ENCODE measurements around the gene LMO7. TPM values are rescaled to one million over a fixed set of nuclear protein-coding genes. Genes with fewer than 3 reads are reported as not detected.
A peak's percentile ranks its signal among the peaks of the same experiment; 100 is the strongest.

Gene LMO7
- polyA plus RNA-seq, 1 experiment, result 149 TPM

DNA sequence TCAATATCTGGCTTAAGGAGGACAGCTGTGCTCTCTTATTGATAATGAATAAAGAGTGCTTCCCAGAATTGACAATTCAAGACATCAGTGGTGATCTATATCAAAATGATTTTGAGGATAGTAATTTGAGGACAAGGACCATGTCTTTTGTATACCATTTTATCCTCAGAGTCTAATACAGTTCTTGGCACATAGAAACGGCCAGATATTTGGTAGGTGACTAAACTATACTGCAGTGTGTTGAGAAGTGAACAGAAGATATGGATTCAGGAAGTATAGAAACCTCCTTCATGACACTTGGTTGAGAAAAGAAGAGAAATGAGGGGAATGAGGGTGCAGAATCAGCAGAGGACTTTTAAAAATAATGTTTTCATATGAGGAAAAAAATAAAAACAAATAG lies 16.1 kb upstream of the LMO7 start:
- H3K4me3 ChIP-seq (ENCODE audit: low read depth, low read length), result no peak overlapping the region
- TF ChIP-seq, protein P1, sequence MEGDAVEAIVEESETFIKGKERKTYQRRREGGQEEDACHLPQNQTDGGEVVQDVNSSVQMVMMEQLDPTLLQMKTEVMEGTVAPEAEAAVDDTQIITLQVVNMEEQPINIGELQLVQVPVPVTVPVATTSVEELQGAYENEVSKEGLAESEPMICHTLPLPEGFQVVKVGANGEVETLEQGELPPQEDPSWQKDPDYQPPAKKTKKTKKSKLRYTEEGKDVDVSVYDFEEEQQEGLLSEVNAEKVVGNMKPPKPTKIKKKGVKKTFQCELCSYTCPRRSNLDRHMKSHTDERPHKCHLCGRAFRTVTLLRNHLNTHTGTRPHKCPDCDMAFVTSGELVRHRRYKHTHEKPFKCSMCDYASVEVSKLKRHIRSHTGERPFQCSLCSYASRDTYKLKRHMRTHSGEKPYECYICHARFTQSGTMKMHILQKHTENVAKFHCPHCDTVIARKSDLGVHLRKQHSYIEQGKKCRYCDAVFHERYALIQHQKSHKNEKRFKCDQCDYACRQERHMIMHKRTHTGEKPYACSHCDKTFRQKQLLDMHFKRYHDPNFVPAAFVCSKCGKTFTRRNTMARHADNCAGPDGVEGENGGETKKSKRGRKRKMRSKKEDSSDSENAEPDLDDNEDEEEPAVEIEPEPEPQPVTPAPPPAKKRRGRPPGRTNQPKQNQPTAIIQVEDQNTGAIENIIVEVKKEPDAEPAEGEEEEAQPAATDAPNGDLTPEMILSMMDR (IDR thresholded peaks at IDR 0.05; ENCODE audit: insufficient read depth, low read depth, low read length), result no peak
- H3K36me3 ChIP-seq (ENCODE audit: control insufficient read depth, insufficient read depth, low read length), result peaks cover 8% of the 10 kb centered on the region; the same call in 1 of the 2 replicates
- ChIA-PET CTCF (interaction anchor here (0.6 kb wide), 1 partner anchor 1715 kb away, joined by 5 read pairs; no protein-coding TSS in a partner anchor), POLR2A (no interaction called here)
- H3K27me3 ChIP-seq (ENCODE audit: control insufficient read depth, insufficient read depth, low read length), result no peaks in the 10 kb centered on the region
- no peak for DNase-seq (ENCODE audit: low read depth)

GRCh38 chr13:75621147-75621546 lies 15.0 kb upstream of the LMO7 start:
- Histone ChIP-seq H3K4me3 (ENCODE audit: low read depth, low read length) (no peak overlapping the region), H3K36me3 (ENCODE audit: control insufficient read depth, insufficient read depth, low read length) (peaks cover 11% of the 10 kb centered on the region; the same call in 1 of the 2 replicates), H3K27me3 (ENCODE audit: control insufficient read depth, insufficient read depth, low read length) (no peaks in the 10 kb centered on the region)
- ChIA-PET POLR2A (interaction anchor here (1.0 kb wide), 1 partner anchor 12 kb away, joined by 10 read pairs; no protein-coding TSS in a partner anchor), CTCF (interaction anchor here (0.6 to 1.2 kb wide), 7 partner anchors 12 to 136 kb away, joined by 3 to 7 read pairs (median 3); no protein-coding TSS in a partner anchor)
- peak; percentile 78 for DNase-seq (ENCODE audit: low read depth)
- TF ChIP-seq, protein P1 (IDR thresholded peaks at IDR 0.05; ENCODE audit: insufficient read depth, low read depth, low read length), result no peak

DNA sequence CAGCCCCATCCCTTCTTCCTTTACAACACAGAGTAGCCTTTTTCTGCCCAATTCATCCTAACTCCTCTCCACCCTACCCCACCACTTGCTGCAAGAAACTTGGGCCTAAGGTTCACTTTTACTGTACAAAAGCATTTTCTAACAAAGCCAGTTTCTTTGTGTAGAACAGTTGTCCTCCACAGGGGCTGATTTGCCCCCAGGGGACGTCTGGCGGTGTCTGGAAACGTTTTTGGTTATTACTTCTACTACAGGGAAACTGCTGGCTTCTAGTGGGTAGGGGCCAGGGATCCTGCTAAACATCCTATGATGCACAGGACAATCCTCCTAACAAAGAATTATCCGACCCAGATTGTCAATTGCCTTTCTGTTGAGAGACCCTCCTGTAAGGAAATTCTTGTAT lies 7.3 kb upstream of the LMO7 start:
- no peak for DNase-seq (ENCODE audit: low read depth)
- CTCF ChIA-PET, result no interaction called here
- TF ChIP-seq, protein P1 (IDR thresholded peaks at IDR 0.05; ENCODE audit: insufficient read depth, low read depth, low read length), result no peak
- H3K4me3 ChIP-seq (ENCODE audit: low read depth, low read length), result no peak overlapping the region
- peaks cover 3% of the 10 kb centered on the region for H3K36me3 ChIP-seq (ENCODE audit: control insufficient read depth, insufficient read depth, low read length)
- H3K27me3 ChIP-seq (ENCODE audit: control insufficient read depth, insufficient read depth, low read length), result no peaks in the 10 kb centered on the region
- POLR2A ChIA-PET, result no interaction called here

DNA sequence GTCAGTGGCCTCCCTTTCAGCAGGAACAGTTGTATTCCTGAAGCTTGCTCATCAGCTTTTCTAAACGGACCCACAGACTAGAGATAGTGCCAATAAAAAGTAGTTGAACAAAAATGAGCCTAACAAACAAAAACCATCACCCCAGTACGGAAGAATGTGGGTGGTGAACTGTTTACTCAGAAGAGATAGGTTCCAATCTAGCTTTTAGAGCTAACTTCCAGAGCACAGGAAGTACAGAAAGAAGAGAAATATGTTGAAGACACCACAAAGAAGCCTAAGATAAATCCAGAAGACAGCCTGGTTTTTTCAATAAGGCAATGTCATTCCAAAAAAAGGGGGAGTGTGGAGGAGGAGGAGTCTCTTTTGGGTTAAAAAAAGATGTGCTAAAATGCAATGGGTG lies 2.8 kb upstream of the LMO7 start:
- ChIA-PET CTCF (interaction anchor here (1.1 to 1.8 kb wide), 4 partner anchors 40 to 83 kb away, joined by 3 to 4 read pairs (median 4); partner anchors contain the start of gene UCHL3), POLR2A (interaction anchor here (0.6 to 1.7 kb wide), 2 partner anchors 12 to 65 kb away, joined by 3 to 10 read pairs; no protein-coding TSS in a partner anchor)

DNA sequence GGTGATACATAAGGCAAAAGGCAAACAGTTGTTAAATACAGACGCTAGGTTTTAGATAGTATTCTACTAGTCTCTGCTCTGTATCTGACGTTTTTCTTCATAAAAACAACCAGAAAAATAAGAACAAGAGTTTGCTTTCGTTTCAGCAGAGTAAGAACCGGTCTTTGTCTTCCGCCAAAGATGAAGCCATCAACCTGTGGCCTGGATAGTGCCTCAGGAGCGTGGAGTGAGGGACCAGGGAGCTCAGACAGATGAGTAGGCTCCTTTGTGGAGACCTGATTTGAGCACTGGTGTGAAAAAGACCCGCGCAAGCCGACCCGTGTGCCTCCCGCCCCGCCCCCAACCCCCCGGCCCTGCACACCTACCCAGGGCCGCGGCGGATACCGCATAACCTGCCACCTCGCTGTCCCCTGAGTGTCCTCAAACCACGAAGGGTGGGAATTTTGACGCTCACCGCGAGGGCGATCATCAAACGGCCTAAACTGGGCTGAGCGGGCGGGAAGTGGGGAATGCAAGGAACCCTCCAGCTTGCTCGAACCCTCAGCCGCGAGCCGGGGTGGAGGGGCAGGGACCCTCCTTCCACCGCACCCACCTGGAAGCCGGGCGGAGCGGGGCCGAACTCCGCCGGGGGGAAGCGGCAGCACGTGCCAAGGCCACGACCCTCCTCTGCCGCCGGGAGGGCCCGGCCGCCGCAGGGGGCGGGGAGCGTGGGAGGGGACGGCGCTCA lies 866 bp upstream of the LMO7 start:
- Histone ChIP-seq H3K36me3 (ENCODE audit: control insufficient read depth, insufficient read depth, low read length) (no peaks in the 10 kb centered on the region; the same call in 1 of the 2 replicates), H3K27me3 (ENCODE audit: control insufficient read depth, insufficient read depth, low read length) (no peaks in the 10 kb centered on the region), H3K4me3 (ENCODE audit: low read depth, low read length) (peak overlapping the region; percentile 99)
- TF ChIP-seq, protein P1 (IDR thresholded peaks at IDR 0.05; ENCODE audit: insufficient read depth, low read depth, low read length), result no peak
- POLR2A ChIA-PET, result interaction anchor here (0.6 kb wide), 2 partner anchors 46 to 190 kb away, joined by 3 read pairs; no protein-coding TSS in a partner anchor
- CTCF ChIA-PET, result interaction anchor here (1.2 to 1.7 kb wide), 3 partner anchors 10 to 60 kb away, joined by 3 to 4 read pairs (median 3); no protein-coding TSS in a partner anchor
- DNase-seq (ENCODE audit: low read depth), result no peak

More for the DNA sequence above, 2.8 kb upstream of the LMO7 start:
- peak; percentile 93 for DNase-seq (ENCODE audit: low read depth)
- no peaks in the 10 kb centered on the region for H3K27me3 ChIP-seq (ENCODE audit: control insufficient read depth, insufficient read depth, low read length)
- no peak overlapping the region for H3K4me3 ChIP-seq (ENCODE audit: low read depth, low read length)
- H3K36me3 ChIP-seq (ENCODE audit: control insufficient read depth, insufficient read depth, low read length), result no peaks in the 10 kb centered on the region; the same call in 1 of the 2 replicates
- TF ChIP-seq, protein P1 (IDR thresholded peaks at IDR 0.05; ENCODE audit: insufficient read depth, low read depth, low read length), result no peak
